22Rv1 (cell line): ENCODE data around the gene BMP7.

Source experiments
- ZFX ChIP-seq: fragments of 450-650 bp; IDR thresholded peaks from 2 replicates; pipeline ENCODE4 v1.6.1; 2017; ENCODE audit warnings: antibody characterized with exemption, borderline replicate concordance
- TF ChIP-seq, protein P1 (sequence below): fragments of 450-650 bp; IDR thresholded peaks from 2 replicates; pipeline ENCODE4 v1.5.1; 2017; ENCODE audit warnings: mild to moderate bottlenecking

DNA sequence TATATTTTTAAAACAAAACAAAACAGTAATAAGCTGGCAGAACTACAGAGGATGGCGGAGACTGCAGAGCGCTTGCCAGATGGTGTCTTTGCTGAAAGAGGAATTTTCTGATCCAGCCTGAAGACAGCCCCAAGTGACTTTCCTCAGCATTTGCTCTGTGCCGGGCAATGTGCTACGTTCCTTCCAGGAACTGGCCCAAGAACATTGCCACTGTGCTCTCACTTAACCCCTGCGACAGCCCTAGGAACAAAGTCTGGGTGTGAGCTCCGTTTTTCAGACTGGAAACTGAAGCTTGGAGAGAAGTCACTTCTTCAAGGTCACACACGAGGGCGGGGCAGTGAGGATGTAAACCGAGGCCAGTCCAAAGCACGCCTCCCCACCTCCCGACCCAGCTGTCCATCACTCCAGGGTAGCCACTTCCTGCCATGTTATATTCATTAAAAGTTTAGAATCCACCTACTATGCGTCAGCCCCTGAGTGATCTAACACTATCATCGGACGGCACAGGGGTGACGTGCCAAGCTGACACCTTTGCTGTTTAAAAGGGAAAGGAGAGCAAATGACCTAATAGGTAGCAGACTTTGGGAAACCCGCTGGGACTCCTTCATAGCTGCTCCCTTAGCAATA, 22.3 kb upstream of the BMP7 start:
- TF ChIP-seq, protein P1, sequence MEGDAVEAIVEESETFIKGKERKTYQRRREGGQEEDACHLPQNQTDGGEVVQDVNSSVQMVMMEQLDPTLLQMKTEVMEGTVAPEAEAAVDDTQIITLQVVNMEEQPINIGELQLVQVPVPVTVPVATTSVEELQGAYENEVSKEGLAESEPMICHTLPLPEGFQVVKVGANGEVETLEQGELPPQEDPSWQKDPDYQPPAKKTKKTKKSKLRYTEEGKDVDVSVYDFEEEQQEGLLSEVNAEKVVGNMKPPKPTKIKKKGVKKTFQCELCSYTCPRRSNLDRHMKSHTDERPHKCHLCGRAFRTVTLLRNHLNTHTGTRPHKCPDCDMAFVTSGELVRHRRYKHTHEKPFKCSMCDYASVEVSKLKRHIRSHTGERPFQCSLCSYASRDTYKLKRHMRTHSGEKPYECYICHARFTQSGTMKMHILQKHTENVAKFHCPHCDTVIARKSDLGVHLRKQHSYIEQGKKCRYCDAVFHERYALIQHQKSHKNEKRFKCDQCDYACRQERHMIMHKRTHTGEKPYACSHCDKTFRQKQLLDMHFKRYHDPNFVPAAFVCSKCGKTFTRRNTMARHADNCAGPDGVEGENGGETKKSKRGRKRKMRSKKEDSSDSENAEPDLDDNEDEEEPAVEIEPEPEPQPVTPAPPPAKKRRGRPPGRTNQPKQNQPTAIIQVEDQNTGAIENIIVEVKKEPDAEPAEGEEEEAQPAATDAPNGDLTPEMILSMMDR, result no peak
- no peak for TF ChIP-seq ZFX
